Cardiac muscle cell (in vitro differentiated cells and primary cell): ENCODE results near the gene OXNAD1. TPM values are rescaled to one million over a fixed set of nuclear protein-coding genes. Genes with fewer than 3 reads are reported as not detected.
"Not testable (repeated sequence)": the region's sequence is repeated elsewhere in the genome, so short reads cannot be mapped to it uniquely, and the experiment has no call there.

ENCODE experiments used
- DNase-seq, 2 donors: peaks; one replicate each; pipeline versions ENCODE4 v3.0.0 to v3.0.0-alpha.2; 2010 to 2017; ENCODE audit warnings: low read depth in 1 of 2, low spot score in 1 of 2
- H3K27ac ChIP-seq: fragments of 200-600 bp; sonication (generic); 2 replicates; pipeline ENCODE4 v1.5.1; 2016
- H3K27me3 ChIP-seq: fragments of 200-600 bp; sonication (generic); 2 replicates; pipeline ENCODE4 v1.6.0; 2016; ENCODE audit warnings: control low read depth
- H3K36me3 ChIP-seq: fragments of 200-600 bp; sonication (generic); 2 replicates; pipeline ENCODE4 v1.5.1; 2016; ENCODE audit warnings: control low read depth
- H3K4me1 ChIP-seq: fragments of 200-600 bp; sonication (generic); 2 replicates; pipeline ENCODE4 v1.8.1; 2017; ENCODE audit warnings: low read depth, mild to moderate bottlenecking, mixed run types
- H3K4me3 ChIP-seq: fragments of 200-600 bp; sonication (generic); 2 replicates; pipeline ENCODE4 v1.5.1; 2016; ENCODE audit warnings: mild to moderate bottlenecking
- H3K9me3 ChIP-seq: fragments of 200-600 bp; sonication (generic); 2 replicates; pipeline ENCODE4 v1.5.1; 2017; ENCODE audit warnings: low read depth, mild to moderate bottlenecking, control low read depth
- CTCF ChIP-seq: IDR thresholded peaks from 2 replicates; pipeline ENCODE4 v1.5.1; 2012; ENCODE audit warnings: low read depth, mild to moderate bottlenecking, low read length
- polyA plus RNA-seq: library from polyadenylated mRNA; unstranded; fragments of >200 nt; fragmentation: Nextera tagmentation; extraction: Ambion mirVana; gene quantifications from 2 replicates; pipeline ENCODE4 v1.2.1, GENCODE V29; 2016
- total RNA-seq: library from RNA; depleted of rRNA; stranded (reverse); fragments of >200 nt; gene quantifications from 2 replicates; pipeline ENCODE4 v1.2.3, GENCODE V29; 2016

The OXNAD1 gene
- total and polyA plus RNA-seq, 2 experiments from 2014 or later, result 33.6 to 33.7 TPM

- no peak overlapping the region for H3K4me3 ChIP-seq
- no peak for TF ChIP-seq CTCF
- DNase-seq, result no peak
- no peaks in the 10 kb centered on the region for H3K9me3 ChIP-seq
- no peaks in the 10 kb centered on the region for H3K27me3 ChIP-seq
- H3K4me1 ChIP-seq, result peaks cover 28% of the 10 kb centered on the region
- H3K36me3 ChIP-seq, result no peaks in the 10 kb centered on the region
- H3K27ac ChIP-seq, result no peak overlapping the region
Observed at GRCh38 chr3:16305111-16305541, 40.1 kb downstream of the OXNAD1 start.

DNA sequence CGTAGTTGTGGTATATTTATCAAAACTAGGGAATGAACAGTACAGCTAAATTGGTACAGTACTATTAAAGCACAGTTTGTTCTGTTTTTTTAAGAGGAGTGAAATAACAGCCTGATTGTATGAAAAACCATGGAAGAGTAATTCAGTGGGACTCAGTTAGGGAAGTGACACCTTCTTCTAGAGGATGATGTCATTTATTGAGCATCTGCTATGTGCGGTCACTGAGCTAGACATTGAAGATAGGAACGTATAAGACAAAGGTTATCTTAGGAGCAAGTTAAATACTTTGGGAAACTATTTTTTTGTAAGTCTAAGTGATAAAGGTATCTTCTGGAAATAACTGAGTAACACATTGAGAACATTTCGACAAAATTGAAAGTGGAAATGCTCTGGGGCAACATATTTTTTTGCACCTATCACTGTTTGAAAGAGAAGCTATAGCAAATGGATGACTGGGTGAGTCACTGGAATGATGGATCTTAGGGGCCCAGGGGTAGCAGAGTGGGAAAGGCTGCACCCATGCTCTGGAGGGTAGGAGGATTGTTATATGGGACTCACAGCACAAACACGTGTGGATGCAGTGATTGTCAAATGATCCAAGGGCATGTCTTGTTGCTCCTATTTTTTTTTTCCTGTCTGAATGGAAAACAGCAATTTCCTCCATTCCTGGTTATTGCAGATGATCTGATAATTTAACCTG is 43.0 kb downstream of the OXNAD1 start:
- Histone ChIP-seq H3K36me3 (no peaks in the 10 kb centered on the region), H3K9me3 (no peaks in the 10 kb centered on the region), H3K27me3 (no peaks in the 10 kb centered on the region), H3K27ac (no peak overlapping the region), H3K4me3 (no peak overlapping the region), H3K4me1 (peaks cover 5% of the 10 kb centered on the region)
- DNase-seq, result peak in 1 of 2 donors; percentile 40
- TF ChIP-seq CTCF, result no peak

DNA sequence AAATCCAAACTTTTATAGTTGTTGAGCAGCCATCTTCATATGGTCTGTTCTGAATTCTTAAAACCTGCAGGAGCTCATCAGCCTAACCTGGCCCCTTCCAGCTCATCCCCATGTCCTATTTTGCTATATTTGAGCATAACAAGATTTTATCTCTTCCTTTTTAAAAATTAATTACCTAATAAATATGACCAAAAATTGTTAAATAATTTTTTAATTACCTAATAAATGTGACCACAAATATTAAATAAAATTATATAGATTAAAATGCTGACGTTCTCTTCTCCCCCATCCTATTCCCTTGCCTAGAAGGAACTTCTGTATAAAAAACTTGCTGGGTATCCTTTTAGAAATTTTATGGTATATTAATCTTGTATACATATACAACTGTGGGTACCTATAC is 43.7 kb downstream of the OXNAD1 start:
- no peak for DNase-seq
- no peak for TF ChIP-seq CTCF
- H3K36me3 ChIP-seq, result peaks cover 4% of the 10 kb centered on the region
- H3K27ac ChIP-seq, result no peak overlapping the region
- peaks cover 10% of the 10 kb centered on the region for H3K4me1 ChIP-seq
- no peak overlapping the region for H3K4me3 ChIP-seq
- H3K9me3 ChIP-seq, result no peaks in the 10 kb centered on the region
- H3K27me3 ChIP-seq, result no peaks in the 10 kb centered on the region

- Histone ChIP-seq H3K9me3 (no peaks in the 10 kb centered on the region), H3K36me3 (peaks cover 4% of the 10 kb centered on the region), H3K27me3 (no peaks in the 10 kb centered on the region), H3K4me1 (peaks cover 8% of the 10 kb centered on the region), H3K4me3 (no peak overlapping the region), H3K27ac (no peak overlapping the region)
- no peak for TF ChIP-seq CTCF
- DNase-seq, result peak in 1 of 2 donors; percentile 40
Observed at GRCh38 chr3:16309558-16309957, 44.5 kb downstream of the OXNAD1 start.

GRCh38 chr3:16310486-16310885 is 45.5 kb downstream of the OXNAD1 start:
- not testable (repeated sequence) for H3K27me3 ChIP-seq, H3K36me3 ChIP-seq, DNase-seq, H3K9me3 ChIP-seq, H3K27ac ChIP-seq, H3K4me1 ChIP-seq, H3K4me3 ChIP-seq

- Histone ChIP-seq H3K9me3 (no peaks in the 10 kb centered on the region), H3K4me3 (no peak overlapping the region), H3K36me3 (peaks cover 8% of the 10 kb centered on the region), H3K27me3 (no peaks in the 10 kb centered on the region), H3K27ac (no peak overlapping the region), H3K4me1 (peaks cover 8% of the 10 kb centered on the region)
- DNase-seq, result peak in 1 of 2 donors; percentile 52
- no peak for TF ChIP-seq CTCF
Observed at GRCh38 chr3:16311960-16312451, 47.0 kb downstream of the OXNAD1 start.
